Body of pancreas (tissue), 4 donors: ENCODE results near the gene CLK3.

Source experiments
- CTCF ChIP-seq, 7 experiments: fragments of 450-650 bp in 4 of 7; fragments of 200-600 bp in 3 of 7; sonication (generic) in 3 of 7; IDR thresholded peaks; one replicate each; pipeline ENCODE4 v1.5.1; 2016 to 2019; ENCODE audit warnings: antibody characterized with exemption in 7 of 7
- POLR2A ChIP-seq, 3 donors: fragments of 450-650 bp; IDR thresholded peaks; one replicate each; pipeline ENCODE4 v1.6.1; 2016; ENCODE audit warnings: antibody characterized with exemption in 3 of 3, mild to moderate bottlenecking in 2 of 3

- TF ChIP-seq CTCF (IDR thresholded peaks at IDR 0.05) (no peak), POLR2A (IDR thresholded peaks at IDR 0.05) (no peak)
Measured at GRCh38 chr15:74594455-74594854, 21.2 kb upstream of the CLK3 start.
